ENCODE data around the gene LGALS1. TPM values are rescaled to one million over a fixed set of nuclear protein-coding genes. Genes with fewer than 3 reads are reported as not detected.
A peak's percentile ranks its signal among the peaks of the same experiment; 100 is the strongest.
"Not testable (repeated sequence)": the region's sequence is repeated elsewhere in the genome, so short reads cannot be mapped to it uniquely, and the experiment has no call there.

The LGALS1 gene
- total RNA-seq, 1 donor from 2014 or later = 1,340 TPM

- DNase-seq = no peak
Measured at GRCh38 chr22:37639070-37639760, 36.2 kb upstream of the LGALS1 start, which contains the start of gene SH3BP1. Gene SH3BP1, plus strand, starts transcription at chr22:37639669. Its CDS starts 119 bp downstream, at chr22:37639788.

GRCh38 chr22:37639771-37640590 lies 35.5 kb upstream of the LGALS1 start:
- DNase-seq = no peak

GRCh38 chr22:37640591-37641560 lies 34.6 kb upstream of the LGALS1 start:
- DNase-seq = no peak

- no peak for DNase-seq
Measured at GRCh38 chr22:37641561-37641949, 33.9 kb upstream of the LGALS1 start.

- DNase-seq = peak; percentile 41
Measured at GRCh38 chr22:37643225-37643847, 32.1 kb upstream of the LGALS1 start.

GRCh38 chr22:37647317-37647716 lies 28.1 kb upstream of the LGALS1 start:
- no peak for DNase-seq

- DNase-seq = no peak
Measured at GRCh38 chr22:37647928-37648327, 27.5 kb upstream of the LGALS1 start.

GRCh38 chr22:37650463-37651136 lies 24.8 kb upstream of the LGALS1 start:
- DNase-seq = no peak

GRCh38 chr22:37654563-37655251 lies 20.7 kb upstream of the LGALS1 start:
- DNase-seq = no peak

GRCh38 chr22:37655252-37655563 lies 20.2 kb upstream of the LGALS1 start:
- no peak for DNase-seq

- DNase-seq = not testable (repeated sequence)
Measured at GRCh38 chr22:37656583-37656982, 18.9 kb upstream of the LGALS1 start.

GRCh38 chr22:37657590-37658132 lies 17.8 kb upstream of the LGALS1 start:
- no peak for DNase-seq

GRCh38 chr22:37658133-37659065 lies 17.0 kb upstream of the LGALS1 start, which contains the start of gene PDXP:
Gene PDXP, plus strand, starts transcription at chr22:37658723. Its CDS starts 60 bp downstream, at chr22:37658783.
- peak; percentile 100 for DNase-seq

GRCh38 chr22:37659066-37659896 lies 16.2 kb upstream of the LGALS1 start:
- DNase-seq = no peak

- DNase-seq = no peak
Measured at GRCh38 chr22:37659897-37660708, 15.3 kb upstream of the LGALS1 start.

GRCh38 chr22:37660709-37661045 lies 14.8 kb upstream of the LGALS1 start:
- no peak for DNase-seq

GRCh38 chr22:37661160-37661924 lies 14.1 kb upstream of the LGALS1 start:
- peak; percentile 90 for DNase-seq

Measured in skin of body (tissue), 2 donors.